Smooth muscle cell (in vitro differentiated cells): Measurements from ENCODE around the gene SAMD13. TPM values are rescaled to one million over a fixed set of nuclear protein-coding genes. Genes with fewer than 3 reads are reported as not detected.

Experiments used
- DNase-seq: peaks from one replicate; lab custom pipeline; 2025; ENCODE audit not compliant: unreplicated experiment; lab: John Stamatoyannopoulos, UW
- H2AFZ ChIP-seq: fragments of 200-600 bp; sonication (generic); 2 replicates; pipeline ENCODE4 v1.6.0; 2016; ENCODE audit warnings: antibody characterized with exemption, low read depth, mild to moderate bottlenecking
- H3F3A ChIP-seq: fragments of 200-600 bp; sonication (generic); 2 replicates; pipeline ENCODE4 v1.6.0; 2017; ENCODE audit warnings: antibody characterized with exemption, low read depth
- H3K27ac ChIP-seq: fragments of 200-600 bp; sonication (generic); 2 replicates; pipeline ENCODE4 v1.5.1; 2016; ENCODE audit warnings: low read depth, mild to moderate bottlenecking
- H3K27me3 ChIP-seq: fragments of 200-600 bp; sonication (generic); 2 replicates; pipeline ENCODE4 v1.6.1; 2016; ENCODE audit warnings: low read depth, mild to moderate bottlenecking
- H3K36me3 ChIP-seq: fragments of 200-600 bp; sonication (generic); 2 replicates; pipeline ENCODE4 v1.5.1; 2016; ENCODE audit warnings: low read depth
- H3K4me1 ChIP-seq: fragments of 200-600 bp; sonication (generic); 2 replicates; pipeline ENCODE4 v1.5.1; 2016; ENCODE audit warnings: low read depth
- H3K4me2 ChIP-seq: fragments of 200-600 bp; sonication (generic); 2 replicates; pipeline ENCODE4 v1.6.0; 2016; ENCODE audit warnings: mild to moderate bottlenecking
- H3K4me3 ChIP-seq: fragments of 200-600 bp; sonication (generic); 2 replicates; pipeline ENCODE4 v1.5.1; 2016; ENCODE audit warnings: mild to moderate bottlenecking
- H3K79me2 ChIP-seq: fragments of 200-600 bp; sonication (generic); 2 replicates; pipeline ENCODE4 v1.6.0; 2016; ENCODE audit warnings: low read depth, mild to moderate bottlenecking
- H3K9ac ChIP-seq: fragments of 200-600 bp; sonication (generic); 2 replicates; pipeline ENCODE4 v1.6.0; 2016; ENCODE audit warnings: low read depth
- H3K9me3 ChIP-seq: fragments of 200-600 bp; sonication (generic); replicated peaks from 2 replicates; pipeline ENCODE4 v1.5.1; 2016; ENCODE audit warnings: low read depth
- H4K20me1 ChIP-seq: fragments of 200-600 bp; sonication (generic); 2 replicates; pipeline ENCODE4 v1.6.0; 2016; ENCODE audit warnings: low read depth
- WGBS: methylation state at CpG from one replicate; pipeline ENCODE4 v1.1.7; 2016; ENCODE audit warnings: low lambda C conversion rate; 5-methylcytosine and 5-hydroxymethylcytosine counted together
- polyA plus RNA-seq: library from polyadenylated mRNA; unstranded; fragments of >200 nt; fragmentation: Nextera tagmentation; extraction: Ambion mirVana; gene quantifications from 2 replicates; pipeline ENCODE4 v1.2.1, GENCODE V29; 2016
- total RNA-seq: library from RNA; depleted of rRNA; stranded (reverse); fragments of >200 nt; gene quantifications from 2 replicates; pipeline ENCODE4 v1.2.3, GENCODE V29; 2014
- TF ChIP-seq, protein P1 (sequence below): fragments of 200-600 bp; sonication (generic); IDR thresholded peaks from 2 replicates; pipeline ENCODE4 v1.5.1; 2017; ENCODE audit warnings: borderline replicate concordance, mild to moderate bottlenecking, antibody characterized with exemption; ENCODE audit not compliant: insufficient read depth, poor library complexity, severe bottlenecking

The SAMD13 gene
- total and polyA plus RNA-seq, 2 experiments from 2014 or later, result 0.66 to 2.7 TPM

DNA sequence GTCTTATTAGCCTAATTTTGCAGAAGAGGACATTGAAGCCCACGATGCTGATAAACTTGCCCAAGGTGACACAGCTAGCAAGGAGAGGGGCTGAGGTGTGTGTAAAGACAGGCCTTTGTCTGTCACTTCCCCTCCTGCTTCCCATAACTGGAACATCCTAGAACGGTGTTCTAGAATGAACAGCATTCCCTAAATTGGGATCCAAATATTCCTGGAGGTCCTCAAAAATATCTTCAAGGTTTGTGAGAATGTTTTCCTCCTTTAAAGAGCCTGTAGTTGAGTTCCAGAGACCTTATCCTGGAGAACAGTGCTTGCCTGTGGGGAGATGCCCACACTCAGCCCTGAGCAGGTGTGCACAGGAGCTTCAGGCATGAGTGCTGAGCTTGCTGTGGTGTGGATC is 41.5 kb upstream of the SAMD13 start:
- DNase-seq, result no peak
- H3K9ac ChIP-seq, result no peak overlapping the region

GRCh38 chr1:84260852-84261518 is 40.5 kb upstream of the SAMD13 start:
- no peak for DNase-seq
- TF ChIP-seq, protein P1, sequence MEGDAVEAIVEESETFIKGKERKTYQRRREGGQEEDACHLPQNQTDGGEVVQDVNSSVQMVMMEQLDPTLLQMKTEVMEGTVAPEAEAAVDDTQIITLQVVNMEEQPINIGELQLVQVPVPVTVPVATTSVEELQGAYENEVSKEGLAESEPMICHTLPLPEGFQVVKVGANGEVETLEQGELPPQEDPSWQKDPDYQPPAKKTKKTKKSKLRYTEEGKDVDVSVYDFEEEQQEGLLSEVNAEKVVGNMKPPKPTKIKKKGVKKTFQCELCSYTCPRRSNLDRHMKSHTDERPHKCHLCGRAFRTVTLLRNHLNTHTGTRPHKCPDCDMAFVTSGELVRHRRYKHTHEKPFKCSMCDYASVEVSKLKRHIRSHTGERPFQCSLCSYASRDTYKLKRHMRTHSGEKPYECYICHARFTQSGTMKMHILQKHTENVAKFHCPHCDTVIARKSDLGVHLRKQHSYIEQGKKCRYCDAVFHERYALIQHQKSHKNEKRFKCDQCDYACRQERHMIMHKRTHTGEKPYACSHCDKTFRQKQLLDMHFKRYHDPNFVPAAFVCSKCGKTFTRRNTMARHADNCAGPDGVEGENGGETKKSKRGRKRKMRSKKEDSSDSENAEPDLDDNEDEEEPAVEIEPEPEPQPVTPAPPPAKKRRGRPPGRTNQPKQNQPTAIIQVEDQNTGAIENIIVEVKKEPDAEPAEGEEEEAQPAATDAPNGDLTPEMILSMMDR, result no peak
- no peaks in the 10 kb centered on the region for H3K9me3 ChIP-seq
- no peak overlapping the region for H3K9ac ChIP-seq
- no peaks in the 10 kb centered on the region for H3K79me2 ChIP-seq
- H3F3A ChIP-seq, result no peaks in the 10 kb centered on the region
- no peaks in the 10 kb centered on the region for H4K20me1 ChIP-seq
- H2AFZ ChIP-seq, result peak overlapping the region; percentile 45
- no peaks in the 10 kb centered on the region for H3K36me3 ChIP-seq
- no peaks in the 10 kb centered on the region for H3K27me3 ChIP-seq
- no peak overlapping the region for H3K4me3 ChIP-seq
- H3K4me2 ChIP-seq, result no peak overlapping the region
- no peak overlapping the region for H3K27ac ChIP-seq
- H3K4me1 ChIP-seq, result no peaks in the 10 kb centered on the region
- 43% methylated on average over 3 of the region's 3 CpGs for WGBS

More for the DNA sequence above, 41.5 kb upstream of the SAMD13 start:
- Histone ChIP-seq H3K27ac (no peak overlapping the region), H3K27me3 (no peaks in the 10 kb centered on the region), H2AFZ (no peak overlapping the region), H3K4me1 (no peaks in the 10 kb centered on the region), H3K4me3 (no peak overlapping the region), H3K36me3 (no peaks in the 10 kb centered on the region), H3K4me2 (no peak overlapping the region), H4K20me1 (no peaks in the 10 kb centered on the region), H3K79me2 (no peaks in the 10 kb centered on the region), H3F3A (no peaks in the 10 kb centered on the region), H3K9me3 (no peaks in the 10 kb centered on the region)
- TF ChIP-seq, protein P1, result no peak
- WGBS, result 80% methylated on average over 2 of the region's 2 CpGs

- TF ChIP-seq, protein P1, result no peak
- no peak for DNase-seq
- H3K36me3 ChIP-seq, result no peaks in the 10 kb centered on the region
- no peak overlapping the region for H3K27ac ChIP-seq
- H3F3A ChIP-seq, result no peaks in the 10 kb centered on the region
- H2AFZ ChIP-seq, result peak overlapping the region; percentile 8
- H3K27me3 ChIP-seq, result no peaks in the 10 kb centered on the region
- H3K79me2 ChIP-seq, result no peaks in the 10 kb centered on the region
- no peaks in the 10 kb centered on the region for H3K9me3 ChIP-seq
- no peaks in the 10 kb centered on the region for H4K20me1 ChIP-seq
- no peak overlapping the region for H3K9ac ChIP-seq
- no peak overlapping the region for H3K4me2 ChIP-seq
- 48% methylated on average over 2 of the region's 2 CpGs for WGBS
- no peak overlapping the region for H3K4me3 ChIP-seq
- H3K4me1 ChIP-seq, result no peaks in the 10 kb centered on the region
Observed at GRCh38 chr1:84264961-84265360, 36.5 kb upstream of the SAMD13 start.

DNA sequence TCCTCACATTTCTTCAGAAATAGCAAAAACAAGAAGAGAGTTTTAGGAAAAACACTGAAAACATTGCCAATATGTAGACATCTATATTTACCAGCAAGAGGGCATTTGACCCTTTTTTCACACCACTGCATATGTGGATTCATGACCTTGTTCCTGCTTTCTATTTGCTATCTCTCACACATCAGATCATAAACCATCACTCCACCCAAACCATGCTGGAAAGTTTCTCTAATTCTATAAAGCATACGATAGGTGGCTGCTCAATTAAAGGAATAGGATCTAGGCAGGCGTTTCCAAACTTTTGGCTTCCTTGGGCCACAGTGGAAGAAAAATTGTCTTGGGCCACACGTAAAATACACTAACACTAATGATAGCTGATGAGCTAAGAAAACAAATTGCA is 35.6 kb upstream of the SAMD13 start:
- 93% methylated on average over 3 of the region's 3 CpGs for WGBS
- no peak overlapping the region for H3K4me2 ChIP-seq

More for the DNA sequence above, 35.6 kb upstream of the SAMD13 start:
- H2AFZ ChIP-seq, result no peak overlapping the region
- no peak overlapping the region for H3K27ac ChIP-seq
- TF ChIP-seq, protein P1, result no peak
- H3K9me3 ChIP-seq, result no peaks in the 10 kb centered on the region
- no peak overlapping the region for H3K4me3 ChIP-seq
- H4K20me1 ChIP-seq, result no peaks in the 10 kb centered on the region
- peaks cover under 1% of the 10 kb centered on the region for H3F3A ChIP-seq
- no peaks in the 10 kb centered on the region for H3K36me3 ChIP-seq
- no peak overlapping the region for H3K9ac ChIP-seq
- no peak for DNase-seq
- H3K79me2 ChIP-seq, result no peaks in the 10 kb centered on the region
- H3K27me3 ChIP-seq, result no peaks in the 10 kb centered on the region
- H3K4me1 ChIP-seq, result no peaks in the 10 kb centered on the region
